Measurements from ENCODE around the gene LMAN2. TPM values are rescaled to one million over a fixed set of nuclear protein-coding genes. Genes with fewer than 3 reads are reported as not detected.

The LMAN2 gene
- total RNA-seq, 1 experiment from 2014 or later, result 128 TPM

- H3K79me2 ChIP-seq (ENCODE audit: insufficient read depth, low read length), result peaks cover 28% of the 10 kb centered on the region
- peak within 1 kb of the TSS; percentile 72 for H3K27ac ChIP-seq (ENCODE audit: low read depth, low read length)
- H3K4me3 ChIP-seq (replicated peaks in 1 of 2; ENCODE audit: low read depth in 1 of 2, low read length in 2 of 2), result peak within 1 kb of the TSS; percentile 88 to 99
- TF ChIP-seq YY1 (IDR thresholded peaks at IDR 0.05; ENCODE audit: extremely low read depth, insufficient replicate concordance, low read depth, low read length) (peak; percentile 85), EGR1 (IDR thresholded peaks at IDR 0.05; ENCODE audit: low read depth) (no peak), POLR2A (IDR thresholded peaks at IDR 0.05; ENCODE audit: borderline replicate concordance, extremely low read depth, insufficient read depth, insufficient read length) (peak; percentile 69), FOSL1 (IDR thresholded peaks at IDR 0.05; ENCODE audit: low read depth) (no peak), ELF1 (IDR thresholded peaks at IDR 0.05; ENCODE audit: borderline replicate concordance, low read depth) (no peak), REST (IDR thresholded peaks at IDR 0.05; ENCODE audit: low read depth) (no peak), ZBTB33 (IDR thresholded peaks at IDR 0.05; ENCODE audit: extremely low read depth, insufficient replicate concordance, low read length) (no peak), POLR2AphosphoS5 (IDR thresholded peaks at IDR 0.05; ENCODE audit: low read depth, low read length) (peak; percentile 63), EZH2phosphoT487 (IDR thresholded peaks at IDR 0.05; ENCODE audit: borderline replicate concordance) (no peak), CTCF (IDR thresholded peaks at IDR 0.05 in 2 of 3, conservative IDR thresholded peaks at IDR 0.05 in 1 of 3; ENCODE audit: borderline replicate concordance in 1 of 3, insufficient read depth in 1 of 3, low read depth in 2 of 3, low read length in 2 of 3) (peak in 2 of 3 experiments; percentile 33 to 36; a peak in 3 of 6 replicates), SIN3A (IDR thresholded peaks at IDR 0.05; ENCODE audit: low read depth) (no peak)
- BruUV-seq (replicated peaks), result TSS peak; percentile 49
- H3K9me3 ChIP-seq (ENCODE audit: control insufficient read depth in 1 of 2, insufficient read depth in 1 of 2, low read depth in 1 of 2, low read length in 2 of 2), result no peaks in the 10 kb centered on the region
- DNase-seq (ENCODE audit: low read depth, low spot score) (no peak), ATAC-seq (peak; percentile 58)
- no peaks in the 10 kb centered on the region for H3K27me3 ChIP-seq (ENCODE audit: insufficient read depth, low read length)
- RAD21 ChIA-PET (ENCODE audit: low non-redundant PET in 1 of 2, low total read pairs in 2 of 2, uncharacterized antibody in 2 of 2, unreplicated experiment in 2 of 2), result no interaction called here
- peaks cover 19 to 63% of the 10 kb centered on the region in 2 experiments for H3K4me1 ChIP-seq (ENCODE audit: control insufficient read depth in 1 of 2, insufficient read depth in 2 of 2, low read length in 2 of 2)
- H3K9me2 ChIP-seq (ENCODE audit: insufficient read depth), result no peaks in the 10 kb centered on the region
- POLR2A ChIA-PET, result no interaction called here
- peaks cover 8% of the 10 kb centered on the region; the same call in 1 of the 2 replicates for H4K20me1 ChIP-seq (ENCODE audit: insufficient read depth)
- H3K9ac ChIP-seq (ENCODE audit: low read length), result peak within 1 kb of the TSS; percentile 99
- H3K4me2 ChIP-seq (ENCODE audit: low read length), result peak within 1 kb of the TSS; percentile 92
- no peak within 1 kb of the TSS for H2AFZ ChIP-seq (ENCODE audit: low read depth, low read length, poor library complexity, severe bottlenecking)
- peaks cover 8 to 14% of the 10 kb centered on the region in 2 experiments; a peak in 2 of 4 replicates for H3K36me3 ChIP-seq (ENCODE audit: control insufficient read depth in 1 of 2, insufficient read depth in 2 of 2, low read length in 2 of 2)
- intact Hi-C loops (cut with micrococcal nuclease), result loop anchor here (5.0 to 10.0 kb wide), 2 partner anchors 199 to 649 kb away; no protein-coding TSS in a partner anchor
- CTCF ChIA-PET, result no interaction called here
Observed at GRCh38 chr5:177303121-177303924, 48.1 kb downstream of the LMAN2 start, which contains the start of the genes PRELID1 and RAB24. TSS of gene PRELID1 (plus strand) at chr5:177303799. CDS start at chr5:177303986, 187 bp downstream. TSS of gene RAB24 (minus strand) at chr5:177303719. CDS start at chr5:177303288, 431 bp downstream.
